ENCODE measurements around the gene SELENOO. TPM values are rescaled to one million over a fixed set of nuclear protein-coding genes. Genes with fewer than 3 reads are reported as not detected.
A peak's percentile ranks its signal among the peaks of the same experiment; 100 is the strongest.

The SELENOO gene
- total and polyA plus RNA-seq, 2 donors (not counting 1 experiment from before 2014, with no cell fraction given), result 62.1 to 74.6 TPM

DNA sequence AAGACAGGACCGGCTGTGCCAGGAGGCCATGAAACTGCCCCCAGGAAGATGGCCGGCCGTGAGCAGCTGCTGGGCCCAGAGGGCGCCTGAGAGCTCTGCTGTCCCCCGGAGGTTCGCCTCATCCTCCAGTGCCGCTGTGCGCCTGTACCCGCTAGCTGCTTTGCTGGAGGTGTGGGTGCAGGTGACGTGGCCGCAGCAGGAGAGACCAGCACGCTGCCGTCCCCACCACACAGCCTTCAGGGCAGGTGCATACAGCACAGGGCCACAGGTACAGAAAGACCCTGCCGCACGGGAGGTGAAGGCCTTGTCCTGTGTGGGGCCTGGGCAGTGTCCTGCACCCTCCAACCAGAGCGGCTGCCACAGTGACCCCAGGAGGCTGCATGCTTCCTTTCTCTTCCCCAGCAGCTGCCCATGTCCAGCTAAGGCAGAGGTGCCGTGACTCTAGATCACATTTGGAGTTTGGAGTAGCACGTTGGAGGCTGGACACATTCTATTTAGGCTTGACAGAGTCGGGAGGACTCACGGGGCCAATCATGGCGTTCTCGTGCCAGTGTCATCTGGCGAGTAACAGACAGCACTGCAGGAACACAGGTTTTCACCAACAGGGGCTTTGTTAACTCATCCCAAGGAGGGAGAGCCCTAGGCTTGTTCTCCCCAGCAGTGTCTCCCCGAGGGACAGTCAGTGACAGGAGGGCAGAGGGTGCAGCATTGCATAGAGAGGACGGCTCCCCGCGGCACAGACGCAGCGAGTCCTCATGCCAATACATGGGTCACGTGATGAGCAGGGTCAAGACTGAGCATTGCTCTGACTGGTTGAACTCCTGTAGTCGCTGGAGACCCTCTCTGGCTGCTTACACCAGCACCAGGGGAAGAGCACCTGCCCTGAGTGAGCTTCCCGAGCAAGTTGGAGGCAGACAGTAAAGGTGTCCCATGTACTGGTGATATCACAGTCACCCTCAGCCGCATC, 49.0 kb upstream of the SELENOO start:
- ATAC-seq (ENCODE audit: low read depth), result no peak
- Mint-ChIP-seq H3K4me3 (no peak overlapping the region), H3K27ac (peak overlapping the region; percentile 7), H3K9me3 (ENCODE audit: insufficient read depth) (no peaks in the 10 kb centered on the region), H3K27me3 (no peaks in the 10 kb centered on the region), H3K4me1 (peaks cover 7% of the 10 kb centered on the region)
- Histone ChIP-seq H3K9ac (ENCODE audit: low read length) (no peak overlapping the region), H3K4me2 (replicated peaks; ENCODE audit: low read depth, low read length, poor library complexity, severe bottlenecking) (no peak overlapping the region), H3K9me3 (ENCODE audit: control extremely low read depth in 1 of 3, control insufficient read depth in 2 of 3, insufficient read depth in 1 of 3, low read length in 2 of 3) (no peaks in the 10 kb centered on the region), H3K27me3 (replicated peaks in 1 of 4; ENCODE audit: control extremely low read depth in 1 of 4, control insufficient read depth in 3 of 4, insufficient read depth in 4 of 4, low read length in 3 of 4) (peaks cover 0 to under 1% (median 0%) of the 10 kb centered on the region in 4 experiments), H4K20me1 (ENCODE audit: control insufficient read depth, insufficient read depth, low read length, poor library complexity, severe bottlenecking) (no peaks in the 10 kb centered on the region), H2AFZ (ENCODE audit: insufficient read depth, low read depth, low read length, poor library complexity, severe bottlenecking) (no peak overlapping the region), H3K79me2 (ENCODE audit: control insufficient read depth, insufficient read depth, low read length) (no peaks in the 10 kb centered on the region), H3K4me3 (ENCODE audit: control extremely low read depth in 1 of 5, extremely low read depth in 1 of 5, insufficient read depth in 1 of 5, low read depth in 2 of 5, low read length in 4 of 5) (no peak overlapping the region), H3K36me3 (replicated peaks in 1 of 2; ENCODE audit: control extremely low read depth in 1 of 2, control insufficient read depth in 1 of 2, extremely low read depth in 1 of 2, insufficient read depth in 2 of 2, low read length in 1 of 2) (no peaks in the 10 kb centered on the region), H3K4me1 (ENCODE audit: control insufficient read depth in 2 of 2, insufficient read depth in 2 of 2, low read length in 2 of 2) (peaks cover 3 to 8% of the 10 kb centered on the region in 2 donors), H3K27ac (ENCODE audit: low read length in 2 of 2) (no peak overlapping the region)
- POLR2A ChIA-PET, result interaction anchor here (0.6 to 0.9 kb wide), 2 partner anchors 41 to 57 kb away, joined by 3 to 5 read pairs; no protein-coding TSS in a partner anchor
- no peak for DNase-seq
- CTCF ChIA-PET, result interaction anchor here (0.6 to 6.0 kb wide), 5 partner anchors 39 to 202 kb away, joined by 3 to 75 read pairs (median 10); no protein-coding TSS in a partner anchor
- intact Hi-C loops (cut with micrococcal nuclease), result no loop called here
- WGBS (ENCODE audit: insufficient coverage), result 90% methylated on average over 33 of the region's 33 CpGs
- no peak for TF ChIP-seq EZH2 (IDR thresholded peaks at IDR 0.05; ENCODE audit: borderline replicate concordance, insufficient read depth, low read depth, low read length, poor library complexity, severe bottlenecking)

DNA sequence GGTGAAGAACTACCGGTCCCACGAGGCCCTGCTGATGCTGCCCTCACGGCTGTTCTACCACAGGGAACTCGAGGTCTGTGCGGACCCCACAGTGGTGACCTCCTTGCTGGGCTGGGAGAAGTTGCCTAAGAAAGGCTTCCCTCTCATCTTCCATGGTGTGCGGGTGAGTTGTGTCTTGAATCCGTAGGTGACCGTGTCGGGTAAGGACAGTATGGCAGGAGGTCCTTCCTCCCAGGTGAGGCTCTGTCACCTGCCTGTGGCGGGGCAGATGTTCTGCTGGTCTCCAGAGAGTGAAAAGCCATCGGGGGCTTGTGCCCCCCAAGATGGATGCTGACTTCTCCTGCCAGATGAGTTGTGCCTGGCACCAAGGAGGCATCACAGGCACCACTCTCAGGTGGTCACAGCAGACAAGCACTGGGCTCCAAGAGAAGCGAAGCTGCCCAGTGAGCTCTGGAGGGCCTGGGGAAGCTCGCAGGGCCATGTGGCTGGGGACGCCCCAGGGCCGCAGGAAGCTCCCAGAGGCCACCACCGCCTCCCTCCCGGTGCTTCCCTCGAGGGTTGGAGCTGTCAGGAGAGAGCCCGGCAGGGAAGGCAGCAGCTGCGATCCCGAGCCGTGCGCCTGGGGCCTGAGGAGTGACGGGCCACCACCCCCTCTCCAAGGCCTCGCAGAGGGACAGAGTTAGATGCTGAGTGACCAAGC, 47.6 kb upstream of the SELENOO start:
- no peak overlapping the region for H3K27ac ChIP-seq (ENCODE audit: low read length in 2 of 2)
- no peaks in the 10 kb centered on the region for H3K27me3 Mint-ChIP-seq

More for the DNA sequence above, 47.6 kb upstream of the SELENOO start:
- no peak for DNase-seq
- peaks cover 0 to 6% (median 0%) of the 10 kb centered on the region in 4 experiments for H3K27me3 ChIP-seq (replicated peaks in 1 of 4; ENCODE audit: control extremely low read depth in 1 of 4, control insufficient read depth in 3 of 4, insufficient read depth in 4 of 4, low read length in 3 of 4)
- H3K4me1 Mint-ChIP-seq, result peaks cover 7% of the 10 kb centered on the region
- H4K20me1 ChIP-seq (ENCODE audit: control insufficient read depth, insufficient read depth, low read length, poor library complexity, severe bottlenecking), result no peaks in the 10 kb centered on the region
- no peaks in the 10 kb centered on the region for H3K36me3 ChIP-seq (replicated peaks in 1 of 2; ENCODE audit: control extremely low read depth in 1 of 2, control insufficient read depth in 1 of 2, extremely low read depth in 1 of 2, insufficient read depth in 2 of 2, low read length in 1 of 2)
- ChIA-PET CTCF (interaction anchor here (3.5 to 6.0 kb wide), 2 partner anchors 37 to 54 kb away, joined by 10 to 75 read pairs; no protein-coding TSS in a partner anchor), POLR2A (no interaction called here)
- no peaks in the 10 kb centered on the region for H3K9me3 Mint-ChIP-seq (ENCODE audit: insufficient read depth)
- H3K79me2 ChIP-seq (ENCODE audit: control insufficient read depth, insufficient read depth, low read length), result no peaks in the 10 kb centered on the region
- no peaks in the 10 kb centered on the region for H3K9me3 ChIP-seq (ENCODE audit: control extremely low read depth in 1 of 3, control insufficient read depth in 2 of 3, insufficient read depth in 1 of 3, low read length in 2 of 3)
- H3K4me1 ChIP-seq (ENCODE audit: control insufficient read depth in 2 of 2, insufficient read depth in 2 of 2, low read length in 2 of 2), result peaks cover 3 to 8% of the 10 kb centered on the region in 2 donors
- ATAC-seq (ENCODE audit: low read depth), result no peak
- H3K9ac ChIP-seq (ENCODE audit: low read length), result no peak overlapping the region
- TF ChIP-seq, protein P1, sequence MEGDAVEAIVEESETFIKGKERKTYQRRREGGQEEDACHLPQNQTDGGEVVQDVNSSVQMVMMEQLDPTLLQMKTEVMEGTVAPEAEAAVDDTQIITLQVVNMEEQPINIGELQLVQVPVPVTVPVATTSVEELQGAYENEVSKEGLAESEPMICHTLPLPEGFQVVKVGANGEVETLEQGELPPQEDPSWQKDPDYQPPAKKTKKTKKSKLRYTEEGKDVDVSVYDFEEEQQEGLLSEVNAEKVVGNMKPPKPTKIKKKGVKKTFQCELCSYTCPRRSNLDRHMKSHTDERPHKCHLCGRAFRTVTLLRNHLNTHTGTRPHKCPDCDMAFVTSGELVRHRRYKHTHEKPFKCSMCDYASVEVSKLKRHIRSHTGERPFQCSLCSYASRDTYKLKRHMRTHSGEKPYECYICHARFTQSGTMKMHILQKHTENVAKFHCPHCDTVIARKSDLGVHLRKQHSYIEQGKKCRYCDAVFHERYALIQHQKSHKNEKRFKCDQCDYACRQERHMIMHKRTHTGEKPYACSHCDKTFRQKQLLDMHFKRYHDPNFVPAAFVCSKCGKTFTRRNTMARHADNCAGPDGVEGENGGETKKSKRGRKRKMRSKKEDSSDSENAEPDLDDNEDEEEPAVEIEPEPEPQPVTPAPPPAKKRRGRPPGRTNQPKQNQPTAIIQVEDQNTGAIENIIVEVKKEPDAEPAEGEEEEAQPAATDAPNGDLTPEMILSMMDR (IDR thresholded peaks at IDR 0.05), result no peak
- 91% methylated on average over 23 of the region's 25 CpGs for WGBS (ENCODE audit: insufficient coverage)
- no peak overlapping the region for H3K4me3 Mint-ChIP-seq
- no peak overlapping the region for H3K27ac Mint-ChIP-seq
- intact Hi-C loops (cut with micrococcal nuclease), result no loop called here
- H3K4me2 ChIP-seq (replicated peaks; ENCODE audit: low read depth, low read length, poor library complexity, severe bottlenecking), result no peak overlapping the region
- H3K4me3 ChIP-seq (ENCODE audit: control extremely low read depth in 1 of 5, extremely low read depth in 1 of 5, insufficient read depth in 1 of 5, low read depth in 2 of 5, low read length in 4 of 5), result no peak overlapping the region
- no peak overlapping the region for H2AFZ ChIP-seq (ENCODE audit: insufficient read depth, low read depth, low read length, poor library complexity, severe bottlenecking)
